ENCODE measurements around the gene PRRC1.

PRRC1 gene

DNA sequence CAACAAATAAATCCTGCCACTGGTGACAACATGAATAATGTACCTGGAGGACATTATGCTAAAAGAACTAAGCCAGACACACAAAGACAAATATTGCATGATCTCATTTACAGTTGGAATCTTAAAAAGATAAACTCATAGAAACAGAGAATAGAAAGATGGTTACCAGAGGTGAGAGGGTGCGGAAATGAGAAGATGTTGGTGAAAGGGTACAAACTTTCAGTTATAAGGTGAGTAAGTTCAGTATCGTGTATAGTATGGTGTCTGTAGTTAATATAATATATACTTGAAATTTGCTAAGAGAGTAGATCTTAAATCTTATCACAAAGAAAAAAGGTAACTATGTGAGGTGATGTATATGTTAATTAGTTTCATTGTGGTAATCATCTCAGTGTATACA, 63.3 kb downstream of the PRRC1 start:
- no peak for DNase-seq (ENCODE audit: low read depth, low spot score)

DNA sequence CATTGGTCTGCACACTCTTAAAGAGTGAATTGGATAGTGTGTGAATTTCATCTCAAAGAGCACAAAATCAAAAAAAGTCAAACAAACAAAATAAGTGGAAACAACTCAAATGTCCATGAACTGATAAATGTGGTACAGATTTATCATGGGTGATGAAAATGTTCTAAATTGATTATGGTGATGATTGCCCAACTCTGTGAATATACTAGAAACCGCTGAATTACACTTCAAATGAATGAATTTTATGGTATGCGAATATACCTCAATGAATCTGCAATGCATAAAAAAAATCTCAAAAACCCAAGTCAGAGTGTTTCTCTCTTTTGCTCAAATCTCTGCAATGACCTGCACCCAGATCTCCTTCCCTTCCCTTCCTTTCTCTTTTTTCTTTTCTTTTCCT, 64.0 kb downstream of the PRRC1 start:
- no peak for DNase-seq (ENCODE audit: low read depth, low spot score)

DNA sequence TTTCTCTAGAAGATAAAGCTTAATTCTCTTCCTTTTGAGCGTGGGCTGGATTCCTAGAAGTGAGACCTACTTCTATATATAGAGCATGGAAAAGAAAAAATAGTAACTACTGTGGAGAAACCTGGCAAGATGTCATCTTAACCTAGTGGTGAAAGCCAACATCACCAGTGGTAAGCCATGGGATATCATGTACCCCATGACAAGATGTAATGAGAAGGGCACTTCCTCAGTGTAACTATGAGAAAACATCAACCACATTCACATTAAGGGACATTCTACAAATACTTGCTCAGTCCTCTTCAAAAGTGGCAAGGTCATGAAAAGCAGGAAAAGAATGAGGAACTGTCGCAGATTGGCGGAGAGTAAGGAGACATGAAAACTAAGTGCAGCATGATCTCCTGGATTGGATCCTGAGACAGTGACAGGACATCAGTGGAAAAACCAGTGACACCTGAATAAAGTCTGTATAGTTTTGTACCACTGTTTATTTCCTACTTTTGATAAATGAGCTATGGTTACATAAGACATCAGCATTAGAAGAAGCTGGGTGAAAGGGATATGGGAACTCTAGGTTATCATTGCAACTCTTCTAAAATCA, 65.4 kb downstream of the PRRC1 start:
- DNase-seq (ENCODE audit: low read depth, low spot score) = no peak

DNA sequence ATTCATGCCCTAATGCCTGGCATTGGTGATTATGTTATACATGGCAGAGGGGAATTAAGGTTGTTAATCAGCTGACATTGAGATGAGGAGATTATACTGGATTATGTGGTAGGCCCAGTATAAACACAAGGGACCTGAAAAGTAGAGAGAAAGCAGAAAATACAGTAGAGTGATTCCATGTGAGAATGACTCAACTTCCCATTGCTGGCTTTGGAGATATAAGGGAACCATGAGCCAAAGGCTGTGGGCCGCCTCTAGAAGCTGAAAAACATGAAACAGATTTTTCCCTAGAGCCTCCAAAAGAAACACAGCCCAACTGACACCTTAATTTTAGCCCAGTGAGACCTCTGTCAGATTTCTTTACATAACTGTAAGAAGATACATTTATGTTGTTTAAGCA, 66.4 kb downstream of the PRRC1 start:
- no peak for DNase-seq (ENCODE audit: low read depth, low spot score)

DNA sequence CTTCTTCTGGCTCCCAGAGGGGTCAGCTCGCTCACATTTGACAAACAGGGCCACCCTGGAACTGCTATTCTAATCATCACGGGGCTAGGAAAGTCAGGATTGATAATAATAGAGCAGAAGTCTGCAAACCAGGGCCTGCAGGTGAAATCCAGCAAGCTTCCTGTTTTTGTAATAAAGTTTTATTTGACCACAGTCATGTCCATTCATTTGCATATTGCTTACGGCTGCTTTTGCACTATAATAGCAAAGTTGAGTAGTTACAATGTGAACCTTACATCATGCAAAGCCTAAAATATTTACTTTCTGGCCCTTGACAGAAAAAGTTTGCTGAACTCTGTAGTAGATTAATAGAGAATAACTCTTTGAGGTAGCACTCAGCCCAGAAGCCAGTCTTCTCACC, 68.2 kb downstream of the PRRC1 start:
- no peak for DNase-seq (ENCODE audit: low read depth, low spot score)

DNA sequence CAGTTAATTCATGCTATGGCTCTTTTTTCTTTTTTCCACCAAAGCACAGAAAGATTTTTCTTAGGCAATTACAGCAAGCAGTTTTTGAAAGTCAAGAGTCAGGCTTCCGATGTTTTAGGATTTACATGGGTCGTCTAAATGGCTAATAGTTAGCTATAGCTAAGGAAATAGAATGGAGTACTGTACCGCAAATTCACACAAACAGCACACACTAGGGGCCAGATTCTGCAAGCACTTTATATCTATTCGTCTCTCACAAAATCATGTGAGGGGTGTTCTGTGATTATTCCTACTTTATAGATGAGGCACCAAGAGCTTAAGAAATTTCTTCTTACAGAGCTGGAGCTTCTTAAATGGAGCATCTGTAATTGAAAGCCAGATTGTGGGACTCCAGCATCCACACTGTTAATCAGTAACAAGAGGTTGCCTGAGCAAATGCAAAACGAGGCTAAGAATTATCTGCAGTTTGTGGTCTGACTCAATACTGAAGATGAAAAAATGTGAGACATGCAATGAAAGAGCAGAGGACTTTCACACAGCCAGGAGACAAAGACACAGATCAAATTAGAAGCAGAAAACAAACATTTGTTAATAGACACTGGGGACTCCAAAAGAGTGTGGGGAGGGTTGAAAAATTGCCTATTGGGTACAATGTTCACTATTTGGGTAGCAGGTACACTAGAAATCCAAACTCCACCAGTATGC, 68.8 kb downstream of the PRRC1 start:
- DNase-seq (ENCODE audit: low read depth, low spot score) = no peak

DNA sequence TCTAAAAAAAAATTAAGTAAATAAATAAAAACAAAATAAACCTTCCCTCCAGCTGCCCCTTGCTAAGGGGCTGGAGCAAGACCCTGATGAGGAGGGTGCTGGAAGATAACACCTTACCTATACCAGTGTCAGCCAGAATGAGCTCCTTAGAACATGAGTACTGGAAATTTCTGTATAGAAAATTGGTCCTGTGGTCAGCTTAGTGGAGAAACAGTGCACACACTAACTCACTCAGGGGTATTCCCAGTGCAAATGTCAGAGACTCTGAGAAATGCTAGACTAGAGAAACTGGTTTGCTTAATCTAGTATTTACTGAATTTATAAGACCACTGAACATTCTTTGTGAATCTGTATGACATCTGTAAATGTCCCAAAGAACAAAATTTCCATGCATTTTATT, 69.4 kb downstream of the PRRC1 start:
- no peak for DNase-seq (ENCODE audit: low read depth, low spot score)

DNA sequence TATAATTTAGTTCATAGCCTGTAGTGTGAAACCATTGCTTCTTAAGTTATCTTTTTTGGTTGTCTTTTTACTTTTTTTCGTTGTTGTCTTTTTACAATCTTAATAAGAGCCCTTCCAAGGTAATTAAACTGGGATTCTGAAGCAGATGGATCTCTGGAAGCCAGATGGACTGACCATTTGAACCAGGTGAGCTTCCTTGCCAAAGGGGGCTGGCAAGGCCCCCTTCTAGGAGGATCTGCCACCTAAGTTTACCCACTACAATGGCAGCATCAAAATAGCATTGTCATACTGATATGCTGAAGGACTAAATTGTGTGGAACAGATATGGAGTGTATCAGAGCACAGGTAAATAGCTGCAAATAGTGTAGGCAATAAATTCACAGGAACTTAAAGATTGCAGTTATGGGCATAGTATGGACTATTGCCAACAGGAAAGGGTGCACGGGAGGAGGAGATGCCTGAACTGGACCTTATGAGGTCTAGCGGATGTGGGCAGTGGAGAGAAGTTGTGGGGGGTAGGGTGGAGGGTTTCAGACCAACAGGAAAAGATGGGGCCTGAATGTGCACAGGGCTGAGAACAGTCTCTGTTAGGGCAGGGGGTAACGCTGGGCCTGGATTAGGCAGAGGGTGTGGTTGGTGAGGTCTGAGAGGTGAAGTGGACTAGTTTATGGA, 69.9 kb downstream of the PRRC1 start:
- no peak for DNase-seq (ENCODE audit: low read depth, low spot score)

DNA sequence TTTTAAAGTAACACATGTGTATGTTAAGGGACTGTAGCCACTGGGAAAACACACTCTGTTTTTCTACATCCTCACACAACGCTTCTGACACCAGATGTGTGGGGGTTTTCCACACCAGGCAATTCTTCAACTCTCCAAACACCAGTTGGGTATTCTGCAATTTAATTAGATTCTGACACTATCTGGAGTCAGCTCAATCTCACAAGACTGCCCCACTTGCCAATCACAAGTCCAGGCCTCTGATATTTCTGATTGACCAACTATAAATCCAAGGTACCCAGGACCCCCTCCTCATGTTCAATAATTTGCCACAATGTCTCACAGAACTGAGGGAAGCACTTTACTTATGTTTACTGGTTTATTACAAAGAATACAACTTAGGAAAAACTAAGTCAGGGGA, 70.9 kb downstream of the PRRC1 start:
- no peak for DNase-seq (ENCODE audit: low read depth, low spot score)

DNA sequence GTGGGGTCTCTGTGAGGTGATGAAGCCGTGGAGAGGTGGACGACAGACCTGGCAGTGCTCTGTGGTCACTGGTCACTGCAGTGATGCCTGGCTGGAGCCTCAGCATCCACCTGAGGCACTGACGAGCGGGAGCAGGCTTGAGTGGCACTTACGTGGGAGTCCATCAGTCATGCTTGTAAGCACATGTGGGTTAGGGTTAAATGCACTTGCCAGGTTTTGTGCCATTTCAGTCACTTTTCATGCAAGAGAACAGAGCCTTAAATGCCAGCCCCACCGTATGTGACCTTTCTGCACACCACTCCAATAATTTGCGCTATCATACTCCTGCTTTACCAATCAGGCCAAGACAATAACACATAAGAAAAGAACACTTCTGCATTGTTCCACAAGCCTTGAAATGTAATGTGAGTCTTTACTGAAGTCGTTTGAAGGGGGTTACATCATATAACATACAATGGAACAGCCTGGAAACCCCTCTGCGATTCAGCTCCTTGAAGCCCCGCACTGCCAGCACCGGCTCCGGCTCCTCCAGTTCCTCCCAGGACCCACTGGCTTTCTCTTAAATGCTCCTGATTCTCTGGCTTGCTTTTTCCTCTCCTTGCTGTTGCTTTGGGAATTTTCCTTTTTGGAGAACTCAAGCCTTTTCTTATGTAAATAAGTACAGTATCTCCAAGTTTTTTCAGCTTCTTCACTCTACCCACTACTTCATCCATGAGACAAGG, 72.0 kb downstream of the PRRC1 start:
- DNase-seq (ENCODE audit: low read depth, low spot score) = no peak

DNA sequence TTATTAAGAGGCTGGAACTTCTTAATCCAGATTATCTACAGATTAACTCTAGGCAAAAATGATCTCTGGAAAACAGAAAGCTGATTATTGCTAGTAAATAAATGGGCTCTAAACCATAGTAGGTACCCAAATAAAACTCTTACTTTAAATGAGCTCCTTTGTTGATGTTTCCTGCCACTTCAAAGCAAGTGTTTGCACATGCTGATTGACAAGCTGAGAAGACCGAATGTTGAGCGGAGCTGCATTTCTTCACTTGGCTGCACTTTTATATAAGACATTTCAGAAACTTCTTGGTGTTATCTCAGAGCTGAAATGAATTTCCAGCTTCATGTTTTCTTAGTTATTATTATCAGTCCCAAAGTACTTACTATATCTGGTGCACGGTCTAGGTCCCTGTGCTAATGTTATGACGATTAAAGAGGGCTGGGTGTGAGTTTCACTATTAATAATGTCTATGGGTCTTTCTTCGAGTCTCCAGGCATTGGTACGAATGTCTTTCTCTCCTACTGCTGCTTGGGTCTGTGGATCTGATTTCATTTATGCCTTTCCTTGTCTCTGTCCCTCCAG, 72.8 kb downstream of the PRRC1 start:
- DNase-seq (ENCODE audit: low read depth, low spot score) = no peak

DNA sequence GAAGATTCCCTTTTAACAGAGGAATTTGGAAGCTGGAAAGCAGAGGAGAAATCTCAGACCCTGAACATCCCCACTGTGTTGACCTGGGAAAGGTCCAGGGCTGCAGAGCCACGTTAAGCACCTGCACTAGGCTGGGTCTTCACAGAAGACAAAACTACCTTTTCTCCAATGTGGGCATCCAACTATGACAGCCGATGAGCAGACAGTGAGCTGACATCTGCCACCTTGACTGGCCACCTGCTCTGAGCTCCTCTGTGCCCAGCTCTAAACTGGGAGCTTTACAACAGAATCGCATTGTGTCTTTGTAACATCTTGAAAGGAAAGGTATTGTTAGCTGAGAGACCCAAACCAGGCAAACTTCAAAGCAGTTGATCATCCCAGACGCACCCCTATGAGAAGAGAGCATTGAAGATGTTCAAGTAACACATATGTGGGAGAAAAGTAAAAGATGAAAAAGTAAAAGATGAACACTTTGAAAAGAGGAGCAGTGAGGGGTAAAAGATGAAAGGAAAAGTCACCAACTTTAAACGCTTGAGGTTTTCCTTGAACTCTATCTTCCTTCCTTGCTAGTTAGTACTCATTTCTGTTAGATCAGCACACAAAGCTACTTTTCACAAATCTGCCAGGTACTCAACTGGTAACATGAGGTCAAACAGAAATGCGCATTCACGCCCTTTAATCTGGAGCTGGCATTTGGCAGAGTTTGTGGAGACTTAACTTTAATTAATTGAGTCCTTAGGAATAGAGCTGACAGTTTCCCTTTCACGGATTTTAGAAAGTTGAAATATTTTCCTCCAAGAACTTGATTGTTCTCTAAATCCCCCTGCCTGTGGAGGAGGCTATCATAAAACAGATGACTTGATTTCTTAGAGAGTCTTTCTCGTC, 78.3 kb downstream of the PRRC1 start:
- no peak for DNase-seq (ENCODE audit: low read depth, low spot score)

DNA sequence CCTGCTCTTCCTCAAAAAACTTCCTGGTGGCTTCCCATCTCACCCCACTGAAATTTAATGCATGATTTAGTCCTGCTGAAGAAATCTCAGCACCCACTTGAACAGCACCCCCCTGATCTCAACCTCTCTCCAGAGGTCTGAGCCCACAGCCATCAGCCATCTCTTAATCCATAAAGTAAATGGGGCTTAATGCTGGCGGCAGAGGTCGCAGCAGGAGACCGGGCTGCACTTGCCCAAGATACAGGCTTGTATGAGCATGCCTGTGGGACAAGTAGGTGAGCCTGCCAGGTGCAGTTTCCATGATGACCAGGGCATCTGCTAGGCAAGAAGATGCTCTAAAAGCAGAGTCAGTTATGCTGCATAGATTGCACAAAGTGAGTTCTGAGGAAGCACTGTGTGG, 79.1 kb downstream of the PRRC1 start:
- DNase-seq (ENCODE audit: low read depth, low spot score) = no peak

DNA sequence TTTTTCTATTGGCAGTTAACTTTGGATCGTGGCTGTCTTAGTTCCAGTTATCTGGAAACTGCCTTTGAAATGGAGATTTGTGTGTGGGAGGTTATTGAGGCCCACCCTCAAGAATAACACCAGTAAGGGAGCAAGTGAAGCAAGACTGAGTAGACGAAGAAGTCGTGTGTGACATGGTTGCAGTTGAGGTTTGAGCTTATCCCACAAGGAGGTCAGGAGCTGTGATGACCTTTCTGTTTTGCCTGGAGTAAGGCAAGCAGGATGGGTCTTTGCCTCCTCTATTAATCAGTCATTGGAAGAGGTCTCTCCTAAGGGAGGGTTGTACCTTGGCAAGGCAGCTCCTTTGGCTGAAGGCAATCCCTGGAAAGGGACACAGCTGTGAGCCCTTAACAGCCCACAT, 81.9 kb downstream of the PRRC1 start:
- DNase-seq (ENCODE audit: low read depth, low spot score) = no peak

DNA sequence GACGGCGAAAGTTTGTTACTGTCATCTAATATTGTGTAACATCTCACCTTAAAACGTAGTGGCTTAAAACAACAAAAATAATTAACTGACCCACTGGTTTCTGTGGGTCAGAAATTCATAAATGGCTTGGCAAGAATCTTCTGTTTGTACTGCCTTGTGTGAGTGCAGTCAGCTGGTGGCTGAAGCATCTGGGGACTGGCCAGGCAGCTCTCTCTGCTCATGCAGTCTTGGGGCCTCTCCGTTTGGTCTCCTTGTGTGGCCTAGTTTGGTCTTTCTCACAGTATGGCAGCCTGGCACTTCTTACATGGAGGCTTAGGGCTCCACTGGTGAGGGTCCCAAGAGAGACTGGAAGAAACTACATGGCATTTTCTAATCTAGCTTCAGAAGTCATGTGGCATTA, 82.4 kb downstream of the PRRC1 start:
- no peak for DNase-seq (ENCODE audit: low read depth, low spot score)

DNA sequence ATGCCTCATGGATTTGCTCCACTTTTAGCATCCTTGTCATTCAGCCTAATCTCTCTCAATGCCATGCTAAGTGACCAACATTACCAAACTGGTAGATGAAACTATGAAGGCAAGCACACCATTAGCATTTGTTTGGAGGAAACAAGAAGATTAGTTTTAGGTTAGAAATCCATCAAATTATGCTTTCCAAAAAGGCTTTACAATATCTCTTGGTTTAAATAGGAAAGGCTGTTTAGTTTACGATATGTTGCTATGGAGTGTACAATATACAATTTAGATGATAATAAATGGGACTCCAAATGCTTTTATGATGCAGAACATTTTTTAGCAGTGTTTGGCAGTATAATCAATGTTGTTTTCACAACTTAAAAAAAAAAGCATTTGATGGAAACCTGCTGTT, 83.7 kb downstream of the PRRC1 start:
- no peak for DNase-seq (ENCODE audit: low read depth, low spot score)

DNA sequence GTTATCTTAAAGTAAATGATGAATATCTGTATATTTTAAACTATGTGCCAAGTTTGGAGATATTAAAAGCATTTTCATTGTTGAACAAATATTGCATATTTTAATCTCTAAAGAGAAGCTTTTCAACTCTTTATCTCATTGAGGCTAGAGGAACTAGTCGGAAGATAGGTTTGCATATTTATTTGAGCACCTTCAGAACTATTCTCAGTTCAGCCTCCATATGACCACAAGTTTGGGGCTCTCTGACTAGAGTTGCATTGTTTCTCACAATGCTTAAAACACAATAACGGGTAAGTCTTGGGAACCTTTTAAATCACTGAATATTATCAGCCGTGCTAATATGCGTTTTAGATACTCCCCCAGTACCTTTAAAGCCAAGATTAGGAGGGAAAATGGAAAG, 84.2 kb downstream of the PRRC1 start:
- no peak for DNase-seq (ENCODE audit: low read depth, low spot score)

DNA sequence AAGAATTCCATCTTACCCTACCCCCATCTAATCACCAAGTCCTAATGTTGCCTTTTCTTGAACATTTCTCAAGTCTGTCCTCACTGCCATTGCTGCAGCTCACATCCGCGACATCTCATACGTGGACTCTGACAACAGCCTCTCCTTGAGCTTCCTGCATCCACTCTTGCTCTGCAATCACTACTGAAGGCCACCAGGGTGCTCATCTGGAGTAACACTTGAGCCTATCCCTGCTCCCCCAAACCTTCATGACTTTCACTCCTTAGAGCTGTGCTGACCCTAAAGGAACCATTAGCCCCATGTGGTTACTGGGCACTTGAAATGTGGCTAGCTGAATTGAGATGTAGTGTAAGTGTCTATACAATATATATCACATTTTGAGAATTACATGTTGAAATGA, 85.0 kb downstream of the PRRC1 start:
- DNase-seq (ENCODE audit: low read depth, low spot score) = no peak

DNA sequence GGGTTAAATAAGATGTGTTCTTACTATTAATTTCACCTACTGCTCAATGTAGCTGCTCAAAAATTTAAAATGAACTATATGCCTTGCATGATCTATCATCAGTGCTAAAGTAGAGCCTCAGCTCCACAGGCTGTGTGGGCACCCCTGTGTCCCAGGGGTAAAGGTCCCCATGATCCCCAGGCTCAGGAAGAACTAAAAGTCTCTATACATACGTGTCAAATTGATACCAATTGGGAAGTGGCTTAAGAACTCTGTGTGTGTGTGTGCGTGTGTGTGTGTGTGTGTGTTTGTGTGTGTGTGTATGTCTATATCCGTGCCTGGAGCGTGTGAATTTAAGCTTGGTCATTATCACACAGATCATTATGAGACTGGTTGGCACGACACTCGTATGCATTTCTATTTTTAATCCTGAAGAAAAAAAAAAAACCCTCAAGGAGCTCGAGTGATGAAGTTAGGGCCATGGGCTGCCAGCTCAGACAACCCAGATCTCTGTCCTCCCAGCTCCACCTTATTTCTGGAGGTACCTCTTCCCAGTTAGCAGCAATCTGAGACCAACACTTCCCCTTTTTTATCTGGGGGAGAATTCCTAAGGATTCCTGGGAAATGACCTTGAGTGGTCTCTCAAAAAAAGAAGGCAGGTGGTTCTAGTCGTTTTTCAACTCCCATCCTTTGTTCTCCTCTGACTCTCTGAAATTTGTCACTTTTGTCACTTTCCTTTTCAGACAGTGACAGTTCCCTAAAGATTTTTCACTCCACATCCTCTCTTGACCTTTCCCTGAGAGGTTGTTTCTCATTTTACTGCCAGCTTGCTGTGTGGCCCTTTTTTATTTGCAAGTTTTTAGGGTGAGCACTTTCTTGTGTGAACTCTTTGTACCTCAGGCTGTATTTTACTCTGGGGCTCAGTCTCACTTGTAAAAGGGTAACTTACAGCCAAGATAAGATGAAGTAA, 85.7 kb downstream of the PRRC1 start:
- no peak for DNase-seq (ENCODE audit: low read depth, low spot score)

All from smooth muscle cell of the brain vasculature (primary cell).